ENCODE data around the gene RORC.

DNA sequence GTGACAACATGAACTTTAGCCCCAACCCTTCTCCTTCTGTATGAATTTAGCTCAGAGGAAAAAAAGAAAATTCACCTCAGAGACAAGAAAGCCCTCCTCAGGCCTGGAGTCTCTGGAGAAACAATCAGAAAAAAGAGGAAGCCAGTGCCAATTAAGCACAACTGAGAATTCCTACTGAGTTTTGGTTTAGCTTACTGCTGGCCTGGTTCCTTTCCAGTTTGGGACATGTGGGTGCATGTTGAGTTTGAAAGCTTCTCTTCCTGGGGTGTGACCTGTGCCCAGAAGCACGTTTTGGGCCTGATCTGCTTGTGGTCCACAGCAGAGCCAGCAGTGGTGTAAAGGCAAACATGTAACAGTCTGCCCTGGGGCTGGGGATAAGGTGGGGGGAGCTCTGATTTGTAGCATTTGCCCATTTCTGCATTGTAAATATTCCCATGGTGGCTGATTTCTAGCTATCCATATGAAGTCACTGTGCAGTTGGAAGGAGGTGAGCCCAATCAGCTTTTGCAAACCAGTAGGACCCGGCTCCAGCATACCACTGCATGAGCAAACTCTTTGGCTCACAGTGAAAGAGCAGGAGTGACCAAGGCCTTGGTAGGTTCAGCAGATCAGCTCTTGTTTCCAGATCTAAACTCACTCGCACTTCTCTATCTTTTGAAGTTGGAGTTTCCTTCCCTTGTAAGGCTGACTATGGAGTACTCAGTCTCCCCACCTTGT, 26.6 kb upstream of the RORC start:
- TF ChIP-seq, protein P1, sequence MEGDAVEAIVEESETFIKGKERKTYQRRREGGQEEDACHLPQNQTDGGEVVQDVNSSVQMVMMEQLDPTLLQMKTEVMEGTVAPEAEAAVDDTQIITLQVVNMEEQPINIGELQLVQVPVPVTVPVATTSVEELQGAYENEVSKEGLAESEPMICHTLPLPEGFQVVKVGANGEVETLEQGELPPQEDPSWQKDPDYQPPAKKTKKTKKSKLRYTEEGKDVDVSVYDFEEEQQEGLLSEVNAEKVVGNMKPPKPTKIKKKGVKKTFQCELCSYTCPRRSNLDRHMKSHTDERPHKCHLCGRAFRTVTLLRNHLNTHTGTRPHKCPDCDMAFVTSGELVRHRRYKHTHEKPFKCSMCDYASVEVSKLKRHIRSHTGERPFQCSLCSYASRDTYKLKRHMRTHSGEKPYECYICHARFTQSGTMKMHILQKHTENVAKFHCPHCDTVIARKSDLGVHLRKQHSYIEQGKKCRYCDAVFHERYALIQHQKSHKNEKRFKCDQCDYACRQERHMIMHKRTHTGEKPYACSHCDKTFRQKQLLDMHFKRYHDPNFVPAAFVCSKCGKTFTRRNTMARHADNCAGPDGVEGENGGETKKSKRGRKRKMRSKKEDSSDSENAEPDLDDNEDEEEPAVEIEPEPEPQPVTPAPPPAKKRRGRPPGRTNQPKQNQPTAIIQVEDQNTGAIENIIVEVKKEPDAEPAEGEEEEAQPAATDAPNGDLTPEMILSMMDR (conservative IDR thresholded peaks at IDR 0.05; ENCODE audit: low read depth, low read length) = no peak
- TF ChIP-seq EZH2 (IDR thresholded peaks at IDR 0.05; ENCODE audit: low read length, unreplicated experiment) (no peak), EZH2phosphoT487 (IDR thresholded peaks at IDR 0.05; ENCODE audit: borderline replicate concordance, low read length) (no peak)
